IMR-90 (cell line): ENCODE data around the gene AHNAK. TPM values are rescaled to one million over a fixed set of nuclear protein-coding genes. Genes with fewer than 3 reads are reported as not detected.

Experiments
- ATAC-seq: fragments of 200-7000 bp; cut with Tn5 transposase; 2 replicates; pipeline ENCODE4 v1.9.1; 2020; ENCODE audit warnings: low read depth, mild to moderate bottlenecking, moderate library complexity
- BruUV-seq: library from RNA; stranded (reverse); fragments of 400-500 nt; replicated peaks from 2 replicates; lab custom pipeline; 2021; lab: Mats Ljungman, UMichigan
- CTCF ChIA-PET: fragments of 300-600 bp; formaldehyde crosslinking; extraction: SDS; loops from one replicate; lab custom pipeline; 2021; ENCODE audit warnings: antibody characterized with exemption; lab: Yijun Ruan, JAX
- POLR2A ChIA-PET: fragments of 300-600 bp; sonication (Branson Sonifier 250); formaldehyde crosslinking; loops from one replicate; lab custom pipeline; 2022; ENCODE audit warnings: antibody characterized with exemption; ENCODE audit not compliant: unreplicated experiment; lab: Charles Lee
- DNase-seq: peaks from one replicate; pipeline ENCODE4 v3.0.0; 2013
- H2AFZ ChIP-seq: replicated peaks from 2 replicates; pipeline ENCODE3; 2013; ENCODE audit warnings: low read length, mild to moderate bottlenecking; ENCODE audit not compliant: poor library complexity
- H2AK5ac ChIP-seq: 2 replicates; pipeline ENCODE4 v1.6.1; 2013; ENCODE audit warnings: low read depth, low read length, inconsistent platforms
- H2AK9ac ChIP-seq: replicated peaks from 2 replicates; pipeline ENCODE3; 2013; ENCODE audit warnings: mild to moderate bottlenecking, low read depth, low read length, moderate library complexity; ENCODE audit not compliant: poor library complexity
- H2BK120ac ChIP-seq: 2 replicates; pipeline ENCODE4 v1.6.1; 2013; ENCODE audit warnings: low read depth, low read length, inconsistent platforms
- H2BK15ac ChIP-seq: 3 replicates; pipeline ENCODE4 v1.6.1; 2013; ENCODE audit warnings: low read depth, low read length, inconsistent platforms
- H2BK20ac ChIP-seq: 2 replicates; pipeline ENCODE4 v1.6.1; 2013; ENCODE audit warnings: low read depth, mild to moderate bottlenecking, inconsistent platforms, low read length, moderate library complexity
- H2BK5ac ChIP-seq: 2 replicates; pipeline ENCODE4 v1.6.1; 2013; ENCODE audit warnings: mild to moderate bottlenecking, low read depth, low read length, inconsistent platforms; ENCODE audit not compliant: poor library complexity, severe bottlenecking
- H3K14ac ChIP-seq: replicated peaks from 2 replicates; pipeline ENCODE4 v1.6.1; 2013; ENCODE audit warnings: low read depth, low read length, inconsistent platforms
- H3K18ac ChIP-seq: 2 replicates; pipeline ENCODE4 v1.6.1; 2013; ENCODE audit warnings: low read depth, low read length, control low read depth
- H3K23ac ChIP-seq: 2 replicates; pipeline ENCODE4 v1.6.1; 2013; ENCODE audit warnings: low read depth, low read length, inconsistent platforms
- H3K27ac ChIP-seq: 2 replicates; pipeline ENCODE4 v1.5.1; 2013; ENCODE audit warnings: mild to moderate bottlenecking, control low read depth, low read length; ENCODE audit not compliant: insufficient read depth
- H3K27me3 ChIP-seq: 2 replicates; pipeline ENCODE4 v1.6.1; 2013; ENCODE audit warnings: low read length; ENCODE audit not compliant: control insufficient read depth, insufficient read depth
- H3K36me3 ChIP-seq: 2 replicates; pipeline ENCODE4 v1.6.1; 2013; ENCODE audit warnings: low read length, mixed read lengths; ENCODE audit not compliant: control insufficient read depth, insufficient read depth
- H3K4ac ChIP-seq: 2 replicates; pipeline ENCODE4 v1.6.1; 2013; ENCODE audit warnings: low read depth, low read length, inconsistent platforms
- H3K4me1 ChIP-seq: 2 replicates; pipeline ENCODE4 v1.6.1; 2013; ENCODE audit warnings: low read length, mixed read lengths; ENCODE audit not compliant: control insufficient read depth, insufficient read depth
- H3K4me2 ChIP-seq: 2 replicates; pipeline ENCODE4 v1.6.1; 2013; ENCODE audit warnings: low read depth, mild to moderate bottlenecking, control low read depth, low read length, moderate library complexity
- H3K4me3 ChIP-seq: 2 replicates; pipeline ENCODE4 v1.5.1; 2013; ENCODE audit warnings: low read depth, mild to moderate bottlenecking, control low read depth, low read length, moderate library complexity; ENCODE audit not compliant: insufficient read depth
- H3K56ac ChIP-seq: 2 replicates; pipeline ENCODE4 v1.6.1; 2013; ENCODE audit warnings: low read length, inconsistent platforms; ENCODE audit not compliant: insufficient read depth; ENCODE audit errors: extremely low read depth
- H3K79me1 ChIP-seq, 2 experiments: 2 replicates each; pipeline ENCODE4 v1.6.1; 2013; ENCODE audit warnings: low read length in 2 of 2, inconsistent platforms in 1 of 2, low read depth in 1 of 2
- H3K9ac ChIP-seq: 2 replicates; pipeline ENCODE4 v1.6.1; 2013; ENCODE audit warnings: low read depth, low read length, control low read depth
- H3K9me1 ChIP-seq: 2 replicates; pipeline ENCODE4 v1.6.1; 2013; ENCODE audit warnings: low read length, inconsistent platforms; ENCODE audit not compliant: insufficient read depth
- H3K9me3 ChIP-seq: 2 replicates; pipeline ENCODE4 v1.6.1; 2013; ENCODE audit warnings: low read length; ENCODE audit not compliant: control insufficient read depth, insufficient read depth
- H4K20me1 ChIP-seq: 2 replicates; pipeline ENCODE4 v1.6.1; 2013; ENCODE audit warnings: low read length, inconsistent platforms; ENCODE audit not compliant: insufficient read depth
- H4K5ac ChIP-seq: 2 replicates; pipeline ENCODE4 v1.6.1; 2013; ENCODE audit warnings: mild to moderate bottlenecking, low read depth, low read length, control low read depth
- H4K8ac ChIP-seq, 2 experiments: 2 replicates each; pipeline ENCODE4 v1.6.1; 2013; ENCODE audit warnings: low read depth in 2 of 2, low read length in 2 of 2, control low read depth in 1 of 2, inconsistent platforms in 1 of 2
- H4K91ac ChIP-seq: 2 replicates; pipeline ENCODE4 v1.6.1; 2013; ENCODE audit warnings: low read depth, low read length, inconsistent platforms; ENCODE audit not compliant: insufficient read depth
- MAFK ChIP-seq: IDR thresholded peaks from 2 replicates; pipeline ENCODE4 v1.6.1; 2012; ENCODE audit warnings: low read depth, low read length, improper control_type of control experiment
- WGBS, 2 experiments: methylation state at CpG; one replicate each; pipeline versions ENCODE4 v1.1.5 to v1.1.7; 2013; ENCODE audit warnings: missing lambda C conversion rate in 2 of 2; ENCODE audit not compliant: insufficient read length in 1 of 2; ENCODE audit errors: extremely low coverage in 2 of 2; 5-methylcytosine and 5-hydroxymethylcytosine counted together
- dilution Hi-C: fragments of 300-500 bp; cut with HindIII; formaldehyde crosslinking; loops from one replicate; pipeline ENCODE4 v1.14.3; 2018; ENCODE audit warnings: low sequenced_read_pairs; ENCODE audit not compliant: unreplicated experiment
- in situ Hi-C: fragments of 300-500 bp; cut with MboI; formaldehyde crosslinking; loops from 3 replicates; pipeline ENCODE4 v1.14.3; 2019; ENCODE audit warnings: low sequenced_read_pairs, inconsistent platforms, mixed read lengths
- intact Hi-C: fragments of 100-400 bp; cut with micrococcal nuclease; formaldehyde crosslinking; loops from 2 replicates; pipeline ENCODE4 v1.10.0; 2022
- polyA plus RNA-seq, 3 experiments: library from polyadenylated mRNA; depleted of rRNA; stranded (reverse); fragments of >200 nt; gene quantifications; 2 replicates each; pipeline ENCODE4 v1.2.3, GENCODE V29; 2012; ENCODE audit warnings: low replicate concordance in 1 of 3
- total RNA-seq: library from RNA; depleted of rRNA; stranded (reverse); fragments of >200 nt; gene quantifications from 2 replicates; pipeline ENCODE4 v1.2.3, GENCODE V29; 2012

AHNAK gene
- total and polyA plus RNA-seq, 2 of the 4 experiments (the other 2 are of a cell fraction), result 95.1 to 695 TPM

DNA sequence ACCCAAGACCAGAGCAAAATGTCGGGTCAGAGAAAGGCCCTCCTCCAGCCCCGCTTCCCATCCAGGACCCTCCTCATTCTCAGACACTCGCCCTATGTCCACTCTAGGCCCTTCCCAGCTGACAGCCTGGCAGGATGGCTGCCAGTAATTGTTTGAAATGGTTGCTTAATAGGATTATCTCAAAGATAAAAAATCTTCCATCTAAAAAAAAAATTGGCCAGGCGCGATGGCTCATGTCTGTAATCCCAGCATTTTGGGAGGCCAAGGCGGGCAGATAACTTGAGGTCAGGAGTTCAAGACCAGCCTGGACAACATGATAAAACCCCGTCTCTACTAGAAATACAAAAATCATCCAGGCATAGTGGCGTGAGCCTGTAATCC is 95.4 kb downstream of the AHNAK start:
- intact Hi-C loops (no loop called here), dilution Hi-C loops (no loop called here), in situ Hi-C loops (no loop called here)
- ChIA-PET CTCF (interaction anchor here (1.1 kb wide), 1 partner anchor 92 kb away, joined by 3 read pairs; no protein-coding TSS in a partner anchor), POLR2A (interaction anchor here (0.6 kb wide), 2 partner anchors 9 to 935 kb away, joined by 4 to 6 read pairs; no protein-coding TSS in a partner anchor)
- H4K20me1 ChIP-seq, result no peaks in the 10 kb centered on the region
- no peak overlapping the region for H3K56ac ChIP-seq
- no peaks in the 10 kb centered on the region for H3K27me3 ChIP-seq
- H2BK120ac ChIP-seq, result no peak overlapping the region
- H3K23ac ChIP-seq, result no peak overlapping the region
- H3K9me3 ChIP-seq, result peaks cover 2% of the 10 kb centered on the region
- H3K9me1 ChIP-seq, result peaks cover 6% of the 10 kb centered on the region; the same call in 1 of the 2 replicates
- no peaks in the 10 kb centered on the region for H3K79me1 ChIP-seq
- no TSS peak for BruUV-seq
- H2BK5ac ChIP-seq, result no peak overlapping the region
- no peak for TF ChIP-seq MAFK
- no peak overlapping the region for H2AK9ac ChIP-seq
- H3K9ac ChIP-seq, result no peak overlapping the region
- ATAC-seq (no peak), DNase-seq (no peak)
- H3K4me3 ChIP-seq, result no peak overlapping the region
- no peak overlapping the region for H4K91ac ChIP-seq
- no peak overlapping the region for H2AK5ac ChIP-seq
- no peak overlapping the region for H2BK20ac ChIP-seq
- no peak overlapping the region for H4K8ac ChIP-seq
- no peak overlapping the region for H4K5ac ChIP-seq
- no peaks in the 10 kb centered on the region for H3K4me1 ChIP-seq
- H3K27ac ChIP-seq, result no peak overlapping the region
- H3K4me2 ChIP-seq, result no peak overlapping the region
- H3K18ac ChIP-seq, result no peak overlapping the region
- H2AFZ ChIP-seq, result no peak overlapping the region
- H2BK15ac ChIP-seq, result no peak overlapping the region
- no peak overlapping the region for H3K14ac ChIP-seq
- no peak overlapping the region for H3K4ac ChIP-seq
- WGBS, 2 experiments, result no CpG with 5 or more reads among the region's 8 CpGs
- no peaks in the 10 kb centered on the region for H3K36me3 ChIP-seq
